Measurements from ENCODE around the gene RALGPS1.

Gene RALGPS1

GRCh38 chr9:127155314-127155960 is 240.9 kb downstream of the RALGPS1 start:
- Histone ChIP-seq H3K36me3 (no peaks in the 10 kb centered on the region), H3K27ac (no peak overlapping the region), H3K9me3 (no peaks in the 10 kb centered on the region), H3K4me3 (ENCODE audit: low read depth in 1 of 2, low read length in 1 of 2) (no peak overlapping the region), H3K27me3 (peaks cover 30% of the 10 kb centered on the region), H3K4me1 (ENCODE audit: control insufficient read depth in 1 of 2, insufficient read depth in 1 of 2, low read depth in 1 of 2, low read length in 1 of 2) (no peaks in the 10 kb centered on the region)
- TF ChIP-seq CTCF (IDR thresholded peaks at IDR 0.05) = no peak

DNA sequence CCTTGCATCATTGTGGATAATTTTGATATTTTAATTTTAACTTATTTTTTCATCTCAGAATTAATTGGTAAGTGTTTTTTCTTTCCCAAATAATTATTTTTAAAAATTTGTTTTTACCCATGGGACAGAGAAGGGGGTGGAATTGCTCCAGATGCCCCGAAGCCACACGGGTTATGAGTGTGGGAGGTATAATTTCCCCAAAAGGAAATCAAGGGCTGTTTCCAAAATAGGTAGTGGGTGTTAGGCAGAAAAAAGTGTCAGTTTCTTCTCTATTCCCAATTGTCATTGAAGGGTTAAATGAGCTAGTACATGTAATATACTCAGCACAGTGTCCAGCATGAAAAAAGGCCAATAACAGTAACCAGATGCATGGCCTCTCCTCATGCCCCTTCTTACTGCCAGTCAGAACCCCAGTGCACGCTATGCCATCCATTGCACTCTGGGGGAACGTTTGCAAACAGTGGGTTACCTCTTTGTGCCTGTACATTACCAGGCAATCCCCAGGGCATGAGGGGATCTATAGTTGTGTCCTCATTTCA is 244.3 kb downstream of the RALGPS1 start:
- H3K36me3 ChIP-seq = no peaks in the 10 kb centered on the region
- no peak overlapping the region for H3K4me3 ChIP-seq (ENCODE audit: low read depth in 1 of 2, low read length in 1 of 2)
- H3K27me3 ChIP-seq = peaks cover 22% of the 10 kb centered on the region
- no peak for TF ChIP-seq CTCF (IDR thresholded peaks at IDR 0.05)
- no peaks in the 10 kb centered on the region for H3K4me1 ChIP-seq (ENCODE audit: control insufficient read depth in 1 of 2, insufficient read depth in 1 of 2, low read depth in 1 of 2, low read length in 1 of 2)
- no peaks in the 10 kb centered on the region for H3K9me3 ChIP-seq
- no peak overlapping the region for H3K27ac ChIP-seq

DNA sequence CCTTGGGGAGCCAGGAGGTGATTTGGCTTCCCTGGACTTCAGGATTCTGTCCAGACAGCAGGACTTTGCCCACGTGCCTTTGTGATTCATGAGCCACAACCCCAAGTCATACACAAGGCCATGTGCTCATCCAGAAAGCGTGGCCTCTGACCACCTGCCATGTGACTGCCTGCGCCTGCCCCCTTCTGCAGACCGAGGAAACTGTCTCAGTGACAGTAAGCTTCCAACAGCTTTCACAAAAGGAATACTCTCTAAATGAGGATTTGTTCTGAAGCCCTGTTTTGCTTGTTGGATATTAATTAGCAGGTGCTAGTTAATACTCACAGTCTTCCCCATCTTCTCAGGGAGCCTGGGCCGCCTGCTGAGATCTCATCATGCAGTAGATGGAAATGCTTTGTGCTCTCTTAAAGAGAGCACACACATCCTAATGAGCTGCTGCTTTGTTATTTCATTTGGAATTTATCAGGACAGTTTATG is 244.8 kb downstream of the RALGPS1 start:
- Histone ChIP-seq H3K27me3 (peaks cover 22% of the 10 kb centered on the region), H3K27ac (no peak overlapping the region), H3K4me1 (ENCODE audit: control insufficient read depth in 1 of 2, insufficient read depth in 1 of 2, low read depth in 1 of 2, low read length in 1 of 2) (no peaks in the 10 kb centered on the region), H3K9me3 (no peaks in the 10 kb centered on the region), H3K36me3 (no peaks in the 10 kb centered on the region), H3K4me3 (ENCODE audit: low read depth in 1 of 2, low read length in 1 of 2) (no peak overlapping the region)
- no peak for TF ChIP-seq CTCF (IDR thresholded peaks at IDR 0.05)

GRCh38 chr9:127159949-127160610 is 245.5 kb downstream of the RALGPS1 start:
- H3K27ac ChIP-seq = no peak overlapping the region

DNA sequence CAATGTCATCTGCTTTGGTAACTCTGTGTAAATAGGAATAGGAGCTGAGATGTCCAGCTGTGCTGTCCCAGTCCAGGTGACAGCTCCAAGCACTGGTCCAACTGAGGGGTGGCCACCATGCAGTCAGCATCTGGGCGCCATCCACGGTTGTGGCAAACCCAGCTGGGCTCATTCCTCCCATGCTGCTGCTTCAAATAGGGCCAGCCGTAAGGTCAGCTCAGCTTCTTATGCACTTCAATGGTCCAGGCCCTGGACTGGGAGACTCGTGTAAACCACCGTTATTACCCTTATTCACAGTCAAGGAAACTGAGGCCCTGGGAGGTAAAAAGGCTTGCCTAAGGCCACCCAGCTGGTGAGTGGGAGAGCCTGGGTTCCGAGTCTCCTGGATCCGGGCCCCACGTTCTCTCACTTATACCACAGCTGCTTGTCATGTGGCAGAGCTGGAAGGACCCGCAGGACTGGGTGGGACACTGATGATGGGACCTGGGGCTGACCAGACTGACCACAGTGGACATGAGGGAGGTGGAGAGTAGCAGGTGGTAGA is 246.6 kb downstream of the RALGPS1 start:
- no peak overlapping the region for H3K27ac ChIP-seq
- H3K9me3 ChIP-seq = no peaks in the 10 kb centered on the region
- no peaks in the 10 kb centered on the region for H3K36me3 ChIP-seq
- no peaks in the 10 kb centered on the region for H3K4me1 ChIP-seq (ENCODE audit: control insufficient read depth in 1 of 2, insufficient read depth in 1 of 2, low read depth in 1 of 2, low read length in 1 of 2)
- no peak overlapping the region for H3K4me3 ChIP-seq (ENCODE audit: low read depth in 1 of 2, low read length in 1 of 2)
- TF ChIP-seq CTCF (IDR thresholded peaks at IDR 0.05) = no peak
- H3K27me3 ChIP-seq = peaks cover 11% of the 10 kb centered on the region

More at GRCh38 chr9:127159949-127160610, 245.5 kb downstream of the RALGPS1 start:
- no peak overlapping the region for H3K4me3 ChIP-seq (ENCODE audit: low read depth in 1 of 2, low read length in 1 of 2)
- H3K27me3 ChIP-seq = peaks cover 16% of the 10 kb centered on the region
- no peaks in the 10 kb centered on the region for H3K9me3 ChIP-seq
- no peaks in the 10 kb centered on the region for H3K4me1 ChIP-seq (ENCODE audit: control insufficient read depth in 1 of 2, insufficient read depth in 1 of 2, low read depth in 1 of 2, low read length in 1 of 2)
- no peaks in the 10 kb centered on the region for H3K36me3 ChIP-seq
- no peak for TF ChIP-seq CTCF (IDR thresholded peaks at IDR 0.05)
